D721Med (cell line): Measurements from ENCODE around the gene PCGF3.
"Not testable (repeated sequence)": the region's sequence is repeated elsewhere in the genome, so short reads cannot be mapped to it uniquely, and the experiment has no call there.

Experiments used
- DNase-seq: peaks from one replicate; pipeline ENCODE4 v3.0.0; 2011; ENCODE audit warnings: low spot score; ENCODE audit not compliant: insufficient read length
- FAIRE-seq: peaks from 2 replicates; lab custom pipeline; 2011; peaks lifted over from hg19 to GRCh38; lab: Jason Lieb, UNC
- CTCF ChIP-seq: IDR thresholded peaks from 2 replicates; pipeline ENCODE4 v1.5.1; 2012; ENCODE audit warnings: mild to moderate bottlenecking, control low read depth; ENCODE audit not compliant: insufficient read depth; ENCODE audit errors: missing control alignments

PCGF3 gene

DNA sequence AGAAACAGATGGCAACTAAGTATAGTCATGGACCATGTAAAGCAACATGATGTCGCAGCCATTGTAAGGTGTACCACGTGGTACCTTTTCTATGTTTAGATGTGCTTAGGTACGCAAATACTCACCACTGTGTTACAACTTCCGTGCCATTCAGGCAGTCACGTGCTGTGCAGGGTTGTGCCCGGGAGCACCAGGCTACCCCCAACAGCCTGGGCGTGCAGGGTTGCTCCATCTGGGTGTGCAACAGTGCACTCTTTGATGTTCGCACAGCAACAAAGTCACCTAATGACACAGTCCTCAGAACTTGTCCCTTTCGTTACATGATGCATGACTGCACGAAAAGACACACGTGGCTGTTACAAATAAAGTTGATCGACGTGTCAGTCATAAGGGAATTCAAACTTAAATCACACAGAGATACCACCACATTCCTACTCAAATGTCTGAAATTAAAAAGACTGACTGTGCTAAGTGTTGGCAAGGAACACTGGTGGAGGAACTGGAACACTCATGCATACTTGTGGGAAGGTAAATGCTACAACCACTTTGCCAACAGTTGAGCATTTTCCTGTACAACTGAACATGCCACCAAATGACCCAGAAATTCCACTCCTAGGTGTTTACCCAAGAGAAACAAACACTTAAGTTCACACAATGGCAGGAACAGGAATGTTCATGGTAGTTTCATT, 95.9 kb downstream of the PCGF3 start:
- no peak for FAIRE-seq
- no peak for TF ChIP-seq CTCF

DNA sequence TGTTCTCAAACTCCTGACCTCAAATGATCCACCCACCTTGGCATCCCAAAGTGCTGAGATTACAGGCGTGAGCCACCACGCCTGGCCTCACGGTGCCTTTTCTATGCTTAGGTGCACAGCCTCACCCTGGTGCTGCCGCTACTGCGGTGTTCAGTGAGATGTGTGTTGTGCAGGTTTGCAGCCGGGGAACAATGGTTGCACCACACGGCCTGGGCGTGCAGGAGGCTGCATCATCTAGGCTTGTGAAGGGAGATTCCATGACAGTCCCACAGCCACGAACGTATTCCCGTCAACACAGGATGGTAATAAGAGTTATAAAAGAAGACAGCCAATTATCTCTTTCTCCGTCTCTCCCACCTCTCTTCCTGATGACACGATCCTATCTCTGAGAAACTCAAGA, 98.3 kb downstream of the PCGF3 start:
- no peak for FAIRE-seq
- DNase-seq, result no peak
- no peak for TF ChIP-seq CTCF

More for the DNA sequence above, 95.9 kb downstream of the PCGF3 start:
- no peak for DNase-seq

GRCh38 chr4:804804-805203, 99.2 kb downstream of the PCGF3 start:
- TF ChIP-seq CTCF, result no peak
- DNase-seq (no peak), FAIRE-seq (no peak)

DNA sequence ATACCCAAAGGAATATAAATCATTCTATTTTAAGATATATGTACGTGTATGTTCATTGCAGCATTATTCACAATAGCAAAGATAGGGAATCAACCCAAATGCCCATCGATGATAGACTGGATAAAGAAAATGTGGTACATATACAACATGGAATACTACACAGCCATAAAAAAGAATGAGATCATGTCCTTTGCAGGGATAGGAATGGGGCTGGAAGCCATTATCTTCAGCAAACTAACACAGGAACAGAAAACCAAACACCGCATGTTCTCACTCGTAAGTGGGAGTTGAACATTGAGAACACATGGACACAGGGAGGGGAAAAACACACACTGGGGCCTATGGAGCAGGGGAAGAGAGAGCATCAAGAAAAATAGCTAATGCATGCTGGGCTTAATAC, 101.3 kb downstream of the PCGF3 start:
- DNase-seq, FAIRE-seq: not testable (repeated sequence)

- no peak for TF ChIP-seq CTCF
- DNase-seq, result no peak
- no peak for FAIRE-seq
Observed at GRCh38 chr4:807792-808191, 102.2 kb downstream of the PCGF3 start.

DNA sequence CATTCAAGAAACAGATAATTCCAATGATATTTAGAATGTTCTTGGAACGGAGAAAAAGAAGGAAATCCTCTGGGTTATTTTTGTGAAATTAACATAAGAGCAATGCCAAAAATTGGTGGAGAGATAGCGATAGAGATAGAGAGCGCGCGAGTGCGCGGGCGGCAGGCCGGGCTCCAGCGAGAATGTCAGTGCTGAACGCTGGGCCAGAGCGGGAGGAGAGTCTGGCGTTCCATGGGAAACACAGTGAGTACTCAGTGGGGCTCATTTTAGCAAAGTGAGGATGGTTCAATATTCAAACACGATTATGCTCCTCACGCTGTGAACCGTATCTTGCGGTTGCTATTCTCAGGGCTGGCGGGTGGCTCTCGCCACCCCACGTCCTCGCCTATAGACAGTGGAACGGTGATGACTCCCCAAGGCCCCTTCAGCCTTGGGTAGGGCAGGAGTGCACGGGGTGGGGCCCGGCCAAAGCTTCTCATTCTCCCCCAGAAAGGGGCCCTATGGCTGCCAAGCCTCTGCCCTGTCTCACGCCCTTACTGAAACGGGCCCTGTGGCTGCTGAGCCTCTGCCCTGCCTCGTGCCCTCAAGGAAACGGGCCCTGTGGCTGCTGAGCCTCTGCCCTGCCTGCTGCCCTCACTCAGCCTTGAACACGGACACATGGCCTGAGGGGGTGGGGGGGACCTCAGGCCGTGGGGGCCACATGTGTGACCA, 103.4 kb downstream of the PCGF3 start:
- no peak for DNase-seq
- FAIRE-seq, result no peak
- TF ChIP-seq CTCF, result no peak

DNA sequence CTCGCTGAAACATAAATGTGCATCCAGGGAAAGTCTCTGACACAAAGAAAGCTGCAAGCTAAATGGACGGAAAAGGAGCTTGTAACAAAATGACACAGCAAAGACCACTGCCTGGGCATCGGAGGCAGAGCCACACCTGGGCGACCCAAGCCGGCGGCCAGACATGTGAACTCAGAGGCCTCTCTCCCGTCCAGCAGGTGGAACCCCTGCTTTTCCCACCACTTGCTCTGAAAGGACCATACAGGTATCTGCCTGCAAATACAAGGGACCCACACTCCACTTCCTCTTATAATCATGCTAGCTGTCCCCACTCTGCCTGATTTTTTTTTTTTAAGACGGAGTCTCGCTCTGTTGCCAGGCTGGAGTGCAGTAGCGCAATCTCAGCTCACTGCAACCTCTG, 108.3 kb downstream of the PCGF3 start:
- TF ChIP-seq CTCF, result no peak
- no peak for FAIRE-seq
- DNase-seq, result no peak
